Gastrocnemius medialis (tissue), 4 donors: ENCODE results near the gene MMRN2.

Experiments used
- CTCF ChIP-seq, 5 experiments: fragments of 450-650 bp in 3 of 5; fragments of 200-600 bp in 2 of 5; sonication (generic) in 2 of 5; IDR thresholded peaks in 4 of 5; conservative IDR thresholded peaks in 1 of 5; 1 replicate in 4 of 5; 2 replicates in 1 of 5; pipeline ENCODE4 v1.5.1; 2016 to 2019; ENCODE audit warnings: antibody characterized with exemption in 5 of 5, mild to moderate bottlenecking in 3 of 5, moderate library complexity in 3 of 5
- POLR2A ChIP-seq, 2 donors: fragments of 450-650 bp; IDR thresholded peaks; one replicate each; pipeline ENCODE4 v1.6.1; 2017; ENCODE audit warnings: antibody characterized with exemption in 2 of 2, mild to moderate bottlenecking in 2 of 2, moderate library complexity in 2 of 2

GRCh38 chr10:86899670-86900276 lies 57.6 kb downstream of the MMRN2 start:
- peak; percentile 61 to 75 (median 69) for TF ChIP-seq CTCF (IDR thresholded peaks at IDR 0.05 in 4 of 5, conservative IDR thresholded peaks at IDR 0.05 in 1 of 5)
- no peak for TF ChIP-seq POLR2A (IDR thresholded peaks at IDR 0.05)
